HEK293 (cell line): Measurements from ENCODE around the gene NOL4L.

ENCODE experiments used
- CTCF ChIP-seq: fragments of 450-650 bp; formaldehyde crosslinking; IDR thresholded peaks from 2 replicates; pipeline ENCODE4 v1.5.1; 2016; ENCODE audit warnings: missing biosample characterization, missing genetic modification characterization
- HOXC10 ChIP-seq: sonication (generic); formaldehyde crosslinking; IDR thresholded peaks from 2 replicates; pipeline ENCODE4 v1.8.1; 2023; ENCODE audit warnings: mild to moderate bottlenecking, missing genetic modification reagents
- PBX3 ChIP-seq: sonication (generic); formaldehyde crosslinking; IDR thresholded peaks from 2 replicates; pipeline ENCODE4 v1.8.1; 2022; ENCODE audit warnings: mild to moderate bottlenecking, moderate library complexity, missing genetic modification reagents
- ZBTB44 ChIP-seq: fragments of 450-650 bp; IDR thresholded peaks from 2 replicates; pipeline ENCODE4 v1.5.1; 2018; ENCODE audit warnings: missing biosample characterization, mild to moderate bottlenecking, missing genetic modification characterization

GRCh38 chr20:32446301-32447100, 138.6 kb downstream of the NOL4L start:
- TF ChIP-seq ZBTB44 (tag by site-specific recombination) (no peak), HOXC10 (CRISPR knock-in tag) (no peak), CTCF (tag by site-specific recombination) (no peak), PBX3 (no peak)
